Gastroesophageal sphincter (tissue), 3 donors: ENCODE measurements around the gene SP2.

Experiments
- CTCF ChIP-seq, 4 experiments: fragments of 200-600 bp in 2 of 4; fragments of 450-650 bp in 2 of 4; sonication (generic) in 1 of 4; IDR thresholded peaks; one replicate each; pipeline ENCODE4 v1.5.1; 2017 to 2019; ENCODE audit warnings: antibody characterized with exemption in 4 of 4, mild to moderate bottlenecking in 2 of 4, moderate library complexity in 2 of 4
- EP300 ChIP-seq: sonication (generic); formaldehyde crosslinking; IDR thresholded peaks from one replicate; pipeline ENCODE4 v1.6.1; 2017; ENCODE audit warnings: antibody characterized with exemption, mild to moderate bottlenecking
- POLR2A ChIP-seq, 2 donors: fragments of 450-650 bp; IDR thresholded peaks; one replicate each; pipeline ENCODE4 v1.6.1; 2017; ENCODE audit warnings: antibody characterized with exemption in 2 of 2, mild to moderate bottlenecking in 2 of 2, moderate library complexity in 1 of 2
- POLR2AphosphoS5 ChIP-seq: sonication (generic); formaldehyde crosslinking; IDR thresholded peaks from one replicate; pipeline ENCODE4 v1.6.1; 2017; ENCODE audit warnings: antibody characterized with exemption

DNA sequence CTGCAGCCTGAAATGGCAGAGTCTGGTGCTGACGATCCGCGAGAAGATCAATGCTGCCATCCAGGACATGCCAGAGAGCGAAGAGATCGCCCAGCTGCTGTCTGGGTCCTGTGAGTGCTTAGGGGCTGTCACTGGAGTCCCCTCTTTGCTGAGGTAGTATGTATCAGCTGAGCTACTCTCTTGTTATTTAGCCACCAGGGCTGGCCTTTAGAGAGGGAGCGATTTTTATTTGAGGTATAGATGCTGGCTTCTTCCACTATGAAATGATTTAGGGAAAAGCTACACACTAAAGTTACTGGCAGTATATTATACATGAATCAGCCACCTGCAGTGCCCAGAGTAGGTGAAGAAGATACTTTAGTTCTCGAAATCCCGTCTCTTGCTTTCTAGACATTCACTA is 77.5 kb downstream of the SP2 start:
- TF ChIP-seq POLR2A (IDR thresholded peaks at IDR 0.05) (no peak), CTCF (IDR thresholded peaks at IDR 0.05) (no peak), POLR2AphosphoS5 (no peak), EP300 (no peak)
